KMS-11 (cell line): ENCODE results near the gene ZNRF3.

Experiments
- H2AFZ ChIP-seq: fragments of 200-600 bp; sonication (generic); 2 replicates; pipeline ENCODE4 v1.6.1; 2016; ENCODE audit warnings: antibody characterized with exemption, mixed run types, low read depth
- H3K27ac ChIP-seq: fragments of 200-600 bp; sonication (generic); 2 replicates; pipeline ENCODE4 v1.6.1; 2016; ENCODE audit warnings: mild to moderate bottlenecking, mixed run types
- H3K27me3 ChIP-seq: fragments of 200-600 bp; sonication (generic); 2 replicates; pipeline ENCODE4 v1.6.1; 2017; ENCODE audit warnings: mild to moderate bottlenecking, low read depth, mixed run types, moderate library complexity; ENCODE audit not compliant: insufficient read depth
- H3K36me3 ChIP-seq: fragments of 200-600 bp; sonication (generic); 2 replicates; pipeline ENCODE4 v1.6.1; 2017; ENCODE audit warnings: mild to moderate bottlenecking, mixed run types; ENCODE audit not compliant: insufficient read depth
- H3K4me1 ChIP-seq: fragments of 200-600 bp; sonication (generic); 2 replicates; pipeline ENCODE4 v1.6.1; 2016; ENCODE audit warnings: mild to moderate bottlenecking, low read depth, mixed run types; ENCODE audit not compliant: poor library complexity, severe bottlenecking
- H3K4me2 ChIP-seq: fragments of 200-600 bp; sonication (generic); 2 replicates; pipeline ENCODE4 v1.7.0; 2016; ENCODE audit warnings: mild to moderate bottlenecking, mixed run types
- H3K4me3 ChIP-seq: fragments of 200-600 bp; sonication (generic); IDR thresholded peaks from 2 replicates; pipeline ENCODE4 v1.6.1; 2017; ENCODE audit warnings: low read depth, low read length, mixed read lengths; ENCODE audit not compliant: insufficient read depth
- H3K79me2 ChIP-seq: fragments of 200-600 bp; sonication (generic); 2 replicates; pipeline ENCODE4 v1.6.1; 2016; ENCODE audit warnings: low read depth, mixed run types; ENCODE audit not compliant: insufficient read depth
- H3K9ac ChIP-seq: fragments of 200-600 bp; sonication (generic); 2 replicates; pipeline ENCODE4 v1.6.1; 2016; ENCODE audit warnings: mild to moderate bottlenecking, mixed run types
- H4K20me1 ChIP-seq: fragments of 200-600 bp; sonication (generic); 2 replicates; pipeline ENCODE4 v1.6.1; 2016; ENCODE audit warnings: mild to moderate bottlenecking, mixed run types; ENCODE audit not compliant: insufficient read depth
- TF ChIP-seq, protein P1 (sequence below): fragments of 200-600 bp; sonication (generic); conservative IDR thresholded peaks from 2 replicates; pipeline ENCODE4 v1.6.1; 2017; ENCODE audit warnings: low read depth, mild to moderate bottlenecking, antibody characterized with exemption, low read length, moderate library complexity, mixed read lengths

The ZNRF3 gene

DNA sequence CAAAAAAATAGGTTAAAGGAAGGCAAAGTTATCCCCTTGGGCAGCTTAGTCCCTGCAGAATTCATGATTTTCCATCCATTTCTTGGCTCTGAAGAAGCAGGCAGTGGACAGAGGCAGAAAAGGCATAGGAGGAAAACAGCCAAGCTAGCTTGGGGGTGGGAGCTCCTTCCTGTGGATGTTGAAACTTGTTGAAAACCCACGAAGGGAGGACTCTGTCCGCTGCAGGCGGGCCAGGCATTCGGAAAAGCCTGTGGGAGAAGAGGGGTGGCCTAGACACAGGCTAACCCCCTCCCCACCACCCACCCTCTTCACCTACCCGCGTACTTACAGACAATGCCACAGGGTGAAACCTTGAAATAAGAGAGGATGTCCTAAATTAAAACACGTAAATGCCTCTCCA lies 106.1 kb downstream of the ZNRF3 start:
- H2AFZ ChIP-seq: no peak overlapping the region
- no peak overlapping the region for H3K9ac ChIP-seq
- TF ChIP-seq, protein P1, sequence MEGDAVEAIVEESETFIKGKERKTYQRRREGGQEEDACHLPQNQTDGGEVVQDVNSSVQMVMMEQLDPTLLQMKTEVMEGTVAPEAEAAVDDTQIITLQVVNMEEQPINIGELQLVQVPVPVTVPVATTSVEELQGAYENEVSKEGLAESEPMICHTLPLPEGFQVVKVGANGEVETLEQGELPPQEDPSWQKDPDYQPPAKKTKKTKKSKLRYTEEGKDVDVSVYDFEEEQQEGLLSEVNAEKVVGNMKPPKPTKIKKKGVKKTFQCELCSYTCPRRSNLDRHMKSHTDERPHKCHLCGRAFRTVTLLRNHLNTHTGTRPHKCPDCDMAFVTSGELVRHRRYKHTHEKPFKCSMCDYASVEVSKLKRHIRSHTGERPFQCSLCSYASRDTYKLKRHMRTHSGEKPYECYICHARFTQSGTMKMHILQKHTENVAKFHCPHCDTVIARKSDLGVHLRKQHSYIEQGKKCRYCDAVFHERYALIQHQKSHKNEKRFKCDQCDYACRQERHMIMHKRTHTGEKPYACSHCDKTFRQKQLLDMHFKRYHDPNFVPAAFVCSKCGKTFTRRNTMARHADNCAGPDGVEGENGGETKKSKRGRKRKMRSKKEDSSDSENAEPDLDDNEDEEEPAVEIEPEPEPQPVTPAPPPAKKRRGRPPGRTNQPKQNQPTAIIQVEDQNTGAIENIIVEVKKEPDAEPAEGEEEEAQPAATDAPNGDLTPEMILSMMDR: no peak
- H4K20me1 ChIP-seq: no peaks in the 10 kb centered on the region
- H3K4me3 ChIP-seq: no peak overlapping the region
- no peaks in the 10 kb centered on the region for H3K36me3 ChIP-seq
- H3K4me1 ChIP-seq: no peaks in the 10 kb centered on the region
- H3K27me3 ChIP-seq: no peaks in the 10 kb centered on the region
- H3K4me2 ChIP-seq: no peak overlapping the region
- no peak overlapping the region for H3K27ac ChIP-seq
- H3K79me2 ChIP-seq: no peaks in the 10 kb centered on the region

DNA sequence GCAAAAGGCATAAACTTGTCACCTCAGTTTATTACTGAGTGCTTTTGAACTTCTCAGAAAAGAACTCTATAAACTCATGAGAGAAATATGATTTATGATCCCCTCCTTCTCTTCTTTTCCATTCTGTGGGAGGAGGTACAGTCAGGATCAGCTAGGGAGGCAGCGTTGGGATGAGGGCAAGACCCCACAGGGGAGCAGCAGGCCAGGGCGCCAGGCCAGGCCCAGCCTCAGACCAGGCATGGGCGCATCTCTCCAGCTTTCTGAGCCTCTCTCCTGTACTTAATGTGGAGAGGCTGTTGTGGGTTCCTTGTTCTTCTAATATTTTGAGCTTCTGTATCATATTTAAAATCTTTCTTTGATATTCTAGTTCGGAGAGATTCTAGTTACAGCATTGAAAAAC lies 106.5 kb downstream of the ZNRF3 start:
- Histone ChIP-seq H3K4me3 (no peak overlapping the region), H2AFZ (no peak overlapping the region), H3K27ac (no peak overlapping the region), H3K36me3 (no peaks in the 10 kb centered on the region), H3K9ac (no peak overlapping the region), H3K4me2 (no peak overlapping the region), H3K79me2 (no peaks in the 10 kb centered on the region), H3K4me1 (no peaks in the 10 kb centered on the region), H3K27me3 (no peaks in the 10 kb centered on the region), H4K20me1 (no peaks in the 10 kb centered on the region)
- TF ChIP-seq, protein P1: no peak

DNA sequence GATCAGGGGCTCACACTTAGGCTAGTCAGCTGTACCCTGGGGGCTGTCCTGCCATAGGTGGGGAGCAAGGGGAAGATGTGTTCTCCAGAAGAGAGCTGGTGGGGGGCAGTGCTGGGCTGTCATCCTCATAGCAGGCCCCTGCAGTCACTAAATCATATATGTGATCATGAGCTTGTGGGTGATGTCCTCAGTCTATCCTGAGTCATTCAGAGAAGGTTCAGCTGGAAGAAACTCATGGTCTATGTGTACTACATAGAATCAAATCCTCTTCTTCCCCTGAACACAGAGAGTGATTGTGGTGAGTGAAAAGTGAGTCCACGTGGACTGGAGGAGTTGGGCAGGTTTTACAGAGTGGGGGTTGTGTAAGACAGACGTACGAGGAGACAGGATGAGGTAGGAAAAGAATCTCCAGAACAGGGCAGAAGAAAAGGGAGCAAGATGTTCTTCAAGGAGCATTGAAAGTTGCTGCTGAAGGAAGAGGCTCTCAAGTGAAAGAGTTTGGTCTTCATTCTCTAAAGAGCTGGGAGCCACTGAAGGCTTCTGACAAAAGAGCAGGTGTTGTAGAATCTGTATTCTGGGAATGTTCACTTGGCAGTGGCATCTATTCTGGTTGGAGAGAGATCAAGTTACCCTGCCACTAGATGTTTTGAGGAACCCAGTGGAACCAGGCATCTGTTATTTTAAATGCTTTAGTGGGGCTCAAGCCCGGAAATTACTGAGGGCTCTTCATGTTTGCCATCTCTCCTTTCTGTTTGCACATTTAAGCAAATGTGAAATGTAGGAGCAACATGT lies 109.4 kb downstream of the ZNRF3 start:
- H3K4me1 ChIP-seq: no peaks in the 10 kb centered on the region
- H4K20me1 ChIP-seq: no peaks in the 10 kb centered on the region
- no peaks in the 10 kb centered on the region for H3K27me3 ChIP-seq
- TF ChIP-seq, protein P1: no peak
- H3K36me3 ChIP-seq: no peaks in the 10 kb centered on the region
- H2AFZ ChIP-seq: no peak overlapping the region
- no peak overlapping the region for H3K4me3 ChIP-seq
- H3K27ac ChIP-seq: no peak overlapping the region
- H3K9ac ChIP-seq: no peak overlapping the region
- H3K4me2 ChIP-seq: no peak overlapping the region
- no peaks in the 10 kb centered on the region for H3K79me2 ChIP-seq

DNA sequence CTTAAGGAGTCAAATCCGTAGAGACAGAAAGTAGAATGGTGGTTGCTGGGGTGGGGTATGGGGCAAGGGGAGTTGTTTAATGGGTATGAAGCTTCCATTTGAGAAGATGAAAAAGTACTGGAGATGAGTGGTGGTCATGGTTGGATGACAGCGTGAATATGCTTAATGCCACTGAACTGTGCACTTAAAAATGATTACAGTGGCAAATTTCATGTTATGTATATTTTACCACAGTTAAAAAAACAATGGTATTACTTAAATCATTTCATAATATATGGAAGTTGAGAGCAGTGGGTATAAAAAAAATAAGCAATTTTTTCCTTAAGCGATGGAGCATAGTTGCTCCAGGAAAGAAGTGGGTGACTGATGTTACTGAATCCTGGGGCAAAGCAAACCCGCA lies 111.2 kb downstream of the ZNRF3 start:
- Histone ChIP-seq H3K4me2 (no peak overlapping the region), H3K27ac (no peak overlapping the region), H3K4me1 (no peaks in the 10 kb centered on the region), H3K79me2 (no peaks in the 10 kb centered on the region), H2AFZ (no peak overlapping the region), H3K9ac (no peak overlapping the region), H3K36me3 (no peaks in the 10 kb centered on the region), H3K4me3 (no peak overlapping the region), H3K27me3 (no peaks in the 10 kb centered on the region), H4K20me1 (no peaks in the 10 kb centered on the region)
- TF ChIP-seq, protein P1: no peak
